GM18861 (cell line): Measurements from ENCODE around the gene STOML1.
"Not testable (repeated sequence)": the region's sequence is repeated elsewhere in the genome, so short reads cannot be mapped to it uniquely, and the experiment has no call there.

Experiments used
- ATAC-seq: cut with Tn5 transposase; IDR thresholded peaks from one replicate; pipeline ENCODE4 v1.9.1; 2021; ENCODE audit not compliant: unreplicated experiment

STOML1 gene

GRCh38 chr15:73965758-73966113, 26.4 kb downstream of the STOML1 start:
- ATAC-seq, result no peak

- no peak for ATAC-seq
Observed at GRCh38 chr15:73965094-73965757, 26.9 kb downstream of the STOML1 start.

DNA sequence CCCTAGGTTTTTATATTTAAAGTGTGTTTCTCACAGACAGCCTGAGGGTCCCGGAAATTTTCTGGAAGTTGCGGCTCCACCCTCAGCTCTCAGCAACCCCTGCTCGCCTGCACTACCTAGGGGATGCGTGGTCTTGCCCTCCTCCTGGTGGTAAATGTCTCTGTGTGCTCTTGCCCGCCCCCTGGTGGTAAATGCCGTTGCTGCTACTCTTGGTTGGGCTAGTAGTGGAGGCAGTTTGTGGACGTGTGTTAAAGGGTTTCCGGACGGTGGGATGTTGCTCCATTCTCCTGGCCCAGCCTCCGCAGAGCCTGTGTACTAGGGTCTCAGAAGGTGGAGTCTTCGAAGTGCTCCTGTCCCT, 27.4 kb downstream of the STOML1 start:
- ATAC-seq, result no peak

GRCh38 chr15:73962433-73962832, 29.7 kb downstream of the STOML1 start:
- no peak for ATAC-seq

GRCh38 chr15:73960472-73961070, 31.5 kb downstream of the STOML1 start:
- not testable (repeated sequence) for ATAC-seq

DNA sequence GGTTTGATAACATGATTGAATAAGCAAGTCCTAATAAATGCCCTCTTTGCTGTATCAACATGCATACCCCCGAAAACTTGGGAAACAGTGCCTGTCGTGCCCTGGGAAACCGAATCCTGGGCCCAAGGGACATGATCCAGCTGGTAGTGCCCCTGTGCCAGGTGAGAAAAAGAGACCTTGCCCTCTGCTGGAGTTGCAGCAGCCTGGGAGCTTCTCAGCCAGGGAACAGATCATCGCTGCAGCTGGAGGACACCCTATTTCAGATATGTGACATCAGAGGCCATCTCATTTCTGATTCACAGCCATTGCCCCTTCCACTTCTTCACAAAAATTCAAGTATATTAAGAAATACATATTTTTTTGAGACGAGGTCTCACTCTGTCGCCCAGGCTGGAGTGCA, 32.3 kb downstream of the STOML1 start:
- no peak for ATAC-seq

GRCh38 chr15:73959012-73959581, 33.0 kb downstream of the STOML1 start:
- no peak for ATAC-seq

DNA sequence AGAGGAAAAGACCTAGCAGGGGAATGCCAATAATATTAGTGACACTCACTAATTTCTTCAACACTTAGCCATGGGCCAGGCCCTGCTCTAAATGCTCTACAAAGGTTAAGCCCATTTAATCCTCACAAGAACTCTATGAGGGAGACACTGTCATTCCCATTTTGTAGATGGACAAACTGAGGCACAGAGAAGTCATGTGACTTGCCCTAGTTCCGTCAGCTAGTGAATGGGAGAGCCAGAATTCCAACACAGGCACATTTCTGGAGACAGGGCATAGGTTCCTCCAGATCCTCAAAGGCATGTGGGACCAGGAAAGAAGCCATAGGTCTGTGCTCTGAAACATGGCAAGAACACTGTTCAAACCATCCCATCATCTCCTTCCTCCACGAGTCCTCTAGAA, 34.3 kb downstream of the STOML1 start:
- no peak for ATAC-seq

GRCh38 chr15:73957276-73957675, 34.8 kb downstream of the STOML1 start:
- ATAC-seq, result no peak

GRCh38 chr15:73956743-73957135, 35.4 kb downstream of the STOML1 start:
- ATAC-seq, result no peak

DNA sequence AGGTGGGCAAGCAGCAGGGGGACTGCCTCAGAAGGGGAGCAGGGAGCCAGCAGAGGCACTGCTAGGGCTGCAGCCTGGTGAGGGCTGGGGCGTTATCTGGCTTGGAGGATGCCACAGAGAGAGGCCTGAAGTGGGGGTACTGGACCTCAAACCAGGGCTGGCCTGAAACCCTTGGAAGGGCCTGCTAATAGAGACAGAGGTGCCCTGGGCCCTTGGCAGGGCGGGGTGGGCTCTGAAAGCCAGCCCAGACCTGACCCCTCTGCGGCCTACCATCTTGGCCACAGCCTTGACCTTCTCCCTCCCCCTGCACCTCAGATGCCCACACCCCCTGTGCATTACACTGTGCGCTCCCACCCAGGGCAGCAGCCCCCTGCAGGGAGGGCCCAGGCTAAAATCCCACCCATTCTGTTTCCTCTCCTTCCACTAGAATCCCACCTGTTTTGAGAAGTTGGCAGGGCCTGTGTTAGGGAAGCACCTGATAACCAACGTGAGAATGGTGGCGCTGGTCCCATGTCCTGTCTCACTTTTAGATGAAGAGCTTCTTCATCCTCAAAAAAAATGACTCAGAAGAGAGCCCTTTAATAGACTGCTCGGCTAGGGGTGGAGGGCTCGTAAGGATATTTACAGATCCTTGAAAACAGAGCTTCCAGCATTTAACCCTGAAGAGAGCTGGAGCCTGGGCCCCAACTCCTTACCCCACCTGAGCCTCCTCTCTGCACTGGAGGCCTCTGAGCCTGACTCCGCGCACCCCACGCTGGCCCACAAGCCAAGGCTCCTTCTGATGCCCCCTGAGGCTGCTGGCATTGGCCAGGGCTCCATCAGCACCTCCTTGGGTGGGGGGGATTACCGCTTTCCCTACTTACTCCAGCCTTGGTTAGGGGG, 36.0 kb downstream of the STOML1 start:
- no peak for ATAC-seq

DNA sequence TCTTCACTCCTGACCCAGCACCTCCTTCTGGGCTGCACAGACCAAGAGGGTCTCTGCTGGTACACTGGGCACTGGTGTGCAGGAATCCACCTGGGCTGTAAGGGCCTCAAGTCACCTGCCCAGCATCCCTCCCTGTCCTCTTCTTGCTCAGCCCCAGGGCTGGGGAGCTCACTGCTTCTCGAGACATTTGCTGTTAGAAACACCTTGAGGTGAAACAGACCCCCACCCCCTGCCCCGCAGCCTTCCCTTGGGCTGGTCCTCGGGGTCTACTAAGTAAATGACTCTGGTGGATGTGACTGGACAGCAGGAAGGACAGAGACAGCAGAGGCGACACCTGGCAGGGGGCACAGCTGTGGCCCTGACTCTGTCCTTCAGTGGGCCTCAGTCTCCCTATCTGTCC, 36.8 kb downstream of the STOML1 start:
- no peak for ATAC-seq

GRCh38 chr15:73954188-73955145, 37.6 kb downstream of the STOML1 start:
- ATAC-seq, result no peak

GRCh38 chr15:73952913-73953750, 39.0 kb downstream of the STOML1 start:
- ATAC-seq, result no peak

GRCh38 chr15:73952171-73952912, 39.8 kb downstream of the STOML1 start:
- ATAC-seq, result no peak

DNA sequence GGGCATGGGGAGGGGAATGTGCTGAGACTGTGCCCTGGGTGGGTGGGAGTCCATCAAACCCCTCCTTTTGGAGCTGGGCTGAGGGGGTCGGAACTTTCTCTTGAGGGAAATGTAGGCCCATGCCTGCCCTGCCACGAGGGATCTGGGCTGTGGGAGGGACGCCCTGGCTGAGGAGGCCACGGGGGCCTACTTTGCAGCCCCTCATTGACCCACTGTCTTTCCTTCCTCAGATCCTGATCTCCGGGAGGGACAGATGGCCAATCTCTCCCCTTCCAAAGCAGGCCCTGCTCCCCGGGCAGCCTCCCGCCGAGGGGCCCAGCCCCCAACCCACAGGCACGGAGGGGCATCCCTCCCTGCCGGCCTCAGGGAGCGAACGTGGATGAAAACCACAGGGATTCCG, 40.5 kb downstream of the STOML1 start:
- no peak for ATAC-seq

DNA sequence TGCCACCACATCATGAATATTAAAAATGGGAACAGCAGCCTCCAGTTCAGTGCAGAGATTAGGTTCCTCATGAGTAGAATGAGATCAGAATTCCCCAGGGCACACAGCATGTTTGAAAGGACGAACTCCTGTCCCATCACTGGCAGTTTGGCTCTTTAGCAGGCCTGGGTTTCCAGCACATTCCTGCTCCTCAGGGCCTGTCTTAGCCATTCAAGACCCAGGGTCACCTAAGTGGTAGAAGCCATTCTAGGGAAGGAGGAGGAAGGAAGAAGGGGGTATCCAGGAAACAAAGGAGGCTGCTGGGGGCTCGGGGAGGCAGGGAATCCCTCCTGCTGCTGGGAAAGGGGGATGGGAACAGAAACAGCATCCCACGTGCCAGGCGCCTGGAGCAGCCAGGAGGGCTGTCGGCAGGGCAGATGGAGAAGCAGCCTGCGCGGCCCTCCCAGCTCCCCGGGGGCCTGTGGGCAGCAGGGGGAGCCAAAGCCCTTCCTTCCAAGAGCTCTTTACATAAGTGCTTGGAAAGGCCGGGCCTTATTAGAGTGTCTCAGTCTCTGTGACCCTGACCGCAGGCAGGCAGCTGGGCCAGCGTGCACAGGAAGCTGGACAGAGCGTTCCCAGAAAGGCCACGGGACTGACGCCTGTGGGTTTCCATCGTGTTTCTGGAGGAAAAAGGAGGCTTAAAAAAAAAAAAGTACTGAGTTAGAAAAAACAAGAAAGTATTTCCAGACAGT, 41.1 kb downstream of the STOML1 start:
- no peak for ATAC-seq

DNA sequence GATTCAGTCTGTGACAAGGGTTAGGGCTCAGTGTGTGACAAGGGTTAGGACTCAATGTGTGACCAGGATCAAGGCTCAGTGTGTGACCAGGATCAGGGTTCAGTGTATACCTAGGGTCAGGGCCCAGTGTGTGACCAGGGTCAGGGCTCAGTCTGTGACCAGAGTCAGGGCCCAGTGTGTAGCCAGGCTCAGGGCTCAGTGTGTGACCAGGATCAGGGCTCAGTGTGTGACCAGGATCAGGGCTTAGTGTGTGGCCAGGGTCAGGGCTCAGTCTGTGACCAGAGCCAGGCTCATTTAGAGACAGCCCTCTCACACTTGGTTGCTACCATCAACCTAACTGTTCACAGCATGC, 41.6 kb downstream of the STOML1 start:
- no peak for ATAC-seq

- ATAC-seq, result no peak
Observed at GRCh38 chr15:73949496-73949895, 42.6 kb downstream of the STOML1 start.
